DOHH2 (cell line): ENCODE results near the gene PTK7.

Experiments used
- H3F3A ChIP-seq: fragments of 200-600 bp; sonication (generic), shearing (Covaris generic); 2 replicates; pipeline ENCODE4 v1.6.0; 2016; ENCODE audit warnings: antibody characterized with exemption, mild to moderate bottlenecking; ENCODE audit not compliant: control insufficient read depth, insufficient read depth
- H3K27ac ChIP-seq: fragments of 200-600 bp; sonication (generic); 2 replicates; pipeline ENCODE4 v1.5.1; 2014; ENCODE audit warnings: low read depth, mild to moderate bottlenecking, low read length, moderate library complexity
- H3K27me3 ChIP-seq: fragments of 200-600 bp; sonication (generic); 2 replicates; pipeline ENCODE4 v1.6.1; 2014; ENCODE audit warnings: mild to moderate bottlenecking, low read length, mixed read lengths; ENCODE audit not compliant: control insufficient read depth
- H3K36me3 ChIP-seq: fragments of 200-600 bp; sonication (generic); 2 replicates; pipeline ENCODE4 v1.6.1; 2014; ENCODE audit warnings: mild to moderate bottlenecking, low read length, moderate library complexity, mixed read lengths; ENCODE audit not compliant: control insufficient read depth
- H3K4me1 ChIP-seq: fragments of 200-600 bp; sonication (generic); 2 replicates; pipeline ENCODE4 v1.6.1; 2014; ENCODE audit warnings: mild to moderate bottlenecking, low read length, mixed read lengths; ENCODE audit not compliant: control insufficient read depth
- H3K4me2 ChIP-seq: fragments of 200-600 bp; sonication (generic); 2 replicates; pipeline ENCODE4 v1.6.0; 2014; ENCODE audit warnings: mild to moderate bottlenecking, low read length, moderate library complexity
- H3K4me3 ChIP-seq: fragments of 200-600 bp; sonication (generic); 2 replicates; pipeline ENCODE4 v1.5.1; 2014; ENCODE audit warnings: mild to moderate bottlenecking, low read length, mixed read lengths
- H3K79me2 ChIP-seq: fragments of 200-600 bp; sonication (generic); 2 replicates; pipeline ENCODE4 v1.6.1; 2014; ENCODE audit warnings: mild to moderate bottlenecking, low read length, mixed read lengths; ENCODE audit not compliant: control insufficient read depth
- H3K9me2 ChIP-seq: fragments of 200-600 bp; sonication (generic); replicated peaks from 2 replicates; pipeline ENCODE4 v1.6.1; 2014; ENCODE audit warnings: mild to moderate bottlenecking, low read length, mixed read lengths; ENCODE audit not compliant: control insufficient read depth
- H3K9me3 ChIP-seq: fragments of 200-600 bp; sonication (generic); 2 replicates; pipeline ENCODE4 v1.6.1; 2014; ENCODE audit warnings: antibody characterized with exemption, low read length, mixed read lengths; ENCODE audit not compliant: control insufficient read depth, insufficient read depth
- H4K20me1 ChIP-seq: fragments of 200-600 bp; sonication (generic); 2 replicates; pipeline ENCODE4 v1.6.0; 2014; ENCODE audit warnings: low read depth, mild to moderate bottlenecking, antibody characterized with exemption, low read length, moderate library complexity; ENCODE audit not compliant: control insufficient read depth, insufficient read depth
- EZH2phosphoT487 ChIP-seq: fragments of 200-600 bp; sonication (generic); IDR thresholded peaks from 2 replicates; pipeline ENCODE4 v1.6.1; 2017; ENCODE audit warnings: borderline replicate concordance, mild to moderate bottlenecking, antibody characterized with exemption, low read length, moderate library complexity, mixed read lengths
- TF ChIP-seq, protein P1 (sequence below): fragments of 200-600 bp; sonication (generic); IDR thresholded peaks from one replicate; pipeline ENCODE4 v1.5.1; 2014; ENCODE audit warnings: antibody characterized with exemption, mild to moderate bottlenecking, low read depth, low read length; ENCODE audit not compliant: poor library complexity, severe bottlenecking

Gene PTK7

GRCh38 chr6:43075670-43076463, at the start of gene PTK7:
TSS of gene PTK7 (plus strand) at chr6:43076314. CDS start at chr6:43076489, 175 bp downstream.
- H3K9me2 ChIP-seq, result no peaks in the 10 kb centered on the region
- TF ChIP-seq EZH2phosphoT487, result no peak
- TF ChIP-seq, protein P1, sequence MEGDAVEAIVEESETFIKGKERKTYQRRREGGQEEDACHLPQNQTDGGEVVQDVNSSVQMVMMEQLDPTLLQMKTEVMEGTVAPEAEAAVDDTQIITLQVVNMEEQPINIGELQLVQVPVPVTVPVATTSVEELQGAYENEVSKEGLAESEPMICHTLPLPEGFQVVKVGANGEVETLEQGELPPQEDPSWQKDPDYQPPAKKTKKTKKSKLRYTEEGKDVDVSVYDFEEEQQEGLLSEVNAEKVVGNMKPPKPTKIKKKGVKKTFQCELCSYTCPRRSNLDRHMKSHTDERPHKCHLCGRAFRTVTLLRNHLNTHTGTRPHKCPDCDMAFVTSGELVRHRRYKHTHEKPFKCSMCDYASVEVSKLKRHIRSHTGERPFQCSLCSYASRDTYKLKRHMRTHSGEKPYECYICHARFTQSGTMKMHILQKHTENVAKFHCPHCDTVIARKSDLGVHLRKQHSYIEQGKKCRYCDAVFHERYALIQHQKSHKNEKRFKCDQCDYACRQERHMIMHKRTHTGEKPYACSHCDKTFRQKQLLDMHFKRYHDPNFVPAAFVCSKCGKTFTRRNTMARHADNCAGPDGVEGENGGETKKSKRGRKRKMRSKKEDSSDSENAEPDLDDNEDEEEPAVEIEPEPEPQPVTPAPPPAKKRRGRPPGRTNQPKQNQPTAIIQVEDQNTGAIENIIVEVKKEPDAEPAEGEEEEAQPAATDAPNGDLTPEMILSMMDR, result no peak
- no peaks in the 10 kb centered on the region for H4K20me1 ChIP-seq
- no peaks in the 10 kb centered on the region for H3K9me3 ChIP-seq
- peak within 1 kb of the TSS; percentile 69 for H3K4me2 ChIP-seq
- H3K36me3 ChIP-seq, result no peaks in the 10 kb centered on the region
- peak within 1 kb of the TSS; percentile 49 for H3K4me3 ChIP-seq
- no peaks in the 10 kb centered on the region for H3K79me2 ChIP-seq
- H3K4me1 ChIP-seq, result peaks cover 6% of the 10 kb centered on the region; the same call in 1 of the 2 replicates
- H3K27ac ChIP-seq, result no peak within 1 kb of the TSS
- peaks cover 38% of the 10 kb centered on the region for H3K27me3 ChIP-seq
- no peaks in the 10 kb centered on the region for H3F3A ChIP-seq

GRCh38 chr6:43026365-43026764, 49.7 kb upstream of the PTK7 start:
- Histone ChIP-seq H3K27ac (no peak overlapping the region), H3K36me3 (peaks cover 63% of the 10 kb centered on the region), H3K4me3 (no peak overlapping the region), H3K4me1 (peaks cover 6% of the 10 kb centered on the region), H4K20me1 (no peaks in the 10 kb centered on the region), H3K79me2 (peaks cover 33% of the 10 kb centered on the region), H3K9me3 (no peaks in the 10 kb centered on the region), H3K27me3 (no peaks in the 10 kb centered on the region), H3K4me2 (no peak overlapping the region), H3K9me2 (no peaks in the 10 kb centered on the region), H3F3A (0 out of 2 replicates have a peak, but pooled peaks cover 2% of the 10 kb centered on the region)
- TF ChIP-seq EZH2phosphoT487, result no peak
- TF ChIP-seq, protein P1, result no peak

GRCh38 chr6:43029120-43029519, 47.0 kb upstream of the PTK7 start:
- Histone ChIP-seq H3K27me3 (no peaks in the 10 kb centered on the region), H3K36me3 (peaks cover 66% of the 10 kb centered on the region), H3K27ac (no peak overlapping the region), H3K79me2 (peaks cover 7% of the 10 kb centered on the region), H3K4me1 (no peaks in the 10 kb centered on the region), H4K20me1 (no peaks in the 10 kb centered on the region), H3K9me2 (no peaks in the 10 kb centered on the region), H3F3A (0 out of 2 replicates have a peak, but pooled peaks cover 2% of the 10 kb centered on the region), H3K9me3 (no peaks in the 10 kb centered on the region), H3K4me3 (no peak overlapping the region), H3K4me2 (no peak overlapping the region)
- no peak for TF ChIP-seq EZH2phosphoT487
- TF ChIP-seq, protein P1, result no peak
